ENCODE data around the gene RPS14. TPM values are rescaled to one million over a fixed set of nuclear protein-coding genes. Genes with fewer than 3 reads are reported as not detected.

Gene RPS14
- total RNA-seq, 1 experiment from 2014 or later: 1,789 TPM

GRCh38 chr5:150407096-150407720 is 42.3 kb downstream of the RPS14 start:
- no peak overlapping the region for H3K27ac ChIP-seq (ENCODE audit: low read depth, low read length, poor library complexity, severe bottlenecking)
- no peak overlapping the region for H3K4me3 ChIP-seq (ENCODE audit: low read depth, low read length, poor library complexity, severe bottlenecking)
- intact Hi-C loops (cut with micrococcal nuclease; ENCODE audit: unreplicated experiment): no loop called here
- BruUV-seq (replicated peaks): no TSS peak
- H3K9me3 ChIP-seq (ENCODE audit: low read depth, low read length, poor library complexity, severe bottlenecking): no peaks in the 10 kb centered on the region
- H3K27me3 ChIP-seq (replicated peaks; ENCODE audit: insufficient read depth, low read depth, low read length, poor library complexity): no peaks in the 10 kb centered on the region
- CTCF ChIA-PET: no interaction called here
- no peak for TF ChIP-seq EZH2 (IDR thresholded peaks at IDR 0.05; ENCODE audit: borderline replicate concordance, low read depth, low read length, poor library complexity, severe bottlenecking)
- TF ChIP-seq, protein P1, sequence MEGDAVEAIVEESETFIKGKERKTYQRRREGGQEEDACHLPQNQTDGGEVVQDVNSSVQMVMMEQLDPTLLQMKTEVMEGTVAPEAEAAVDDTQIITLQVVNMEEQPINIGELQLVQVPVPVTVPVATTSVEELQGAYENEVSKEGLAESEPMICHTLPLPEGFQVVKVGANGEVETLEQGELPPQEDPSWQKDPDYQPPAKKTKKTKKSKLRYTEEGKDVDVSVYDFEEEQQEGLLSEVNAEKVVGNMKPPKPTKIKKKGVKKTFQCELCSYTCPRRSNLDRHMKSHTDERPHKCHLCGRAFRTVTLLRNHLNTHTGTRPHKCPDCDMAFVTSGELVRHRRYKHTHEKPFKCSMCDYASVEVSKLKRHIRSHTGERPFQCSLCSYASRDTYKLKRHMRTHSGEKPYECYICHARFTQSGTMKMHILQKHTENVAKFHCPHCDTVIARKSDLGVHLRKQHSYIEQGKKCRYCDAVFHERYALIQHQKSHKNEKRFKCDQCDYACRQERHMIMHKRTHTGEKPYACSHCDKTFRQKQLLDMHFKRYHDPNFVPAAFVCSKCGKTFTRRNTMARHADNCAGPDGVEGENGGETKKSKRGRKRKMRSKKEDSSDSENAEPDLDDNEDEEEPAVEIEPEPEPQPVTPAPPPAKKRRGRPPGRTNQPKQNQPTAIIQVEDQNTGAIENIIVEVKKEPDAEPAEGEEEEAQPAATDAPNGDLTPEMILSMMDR (conservative IDR thresholded peaks at IDR 0.05; ENCODE audit: low read depth, low read length): no peak
- peaks cover 8% of the 10 kb centered on the region for H3K4me1 ChIP-seq (ENCODE audit: insufficient read depth, low read length, poor library complexity, severe bottlenecking)
- no peak for DNase-seq (ENCODE audit: low spot score)
- H3K36me3 ChIP-seq (ENCODE audit: insufficient read depth, low read length, poor library complexity, severe bottlenecking): no peaks in the 10 kb centered on the region
- POLR2A ChIA-PET (ENCODE audit: low non-redundant PET): no interaction called here

- TF ChIP-seq, protein P1 (conservative IDR thresholded peaks at IDR 0.05; ENCODE audit: low read depth, low read length): no peak
- no peak for TF ChIP-seq EZH2 (IDR thresholded peaks at IDR 0.05; ENCODE audit: borderline replicate concordance, low read depth, low read length, poor library complexity, severe bottlenecking)
- DNase-seq (ENCODE audit: low spot score): no peak
- BruUV-seq (replicated peaks): no TSS peak
- H3K4me3 ChIP-seq (ENCODE audit: low read depth, low read length, poor library complexity, severe bottlenecking): no peak overlapping the region
- no peaks in the 10 kb centered on the region for H3K9me3 ChIP-seq (ENCODE audit: low read depth, low read length, poor library complexity, severe bottlenecking)
- H3K4me1 ChIP-seq (ENCODE audit: insufficient read depth, low read length, poor library complexity, severe bottlenecking): peaks cover 8% of the 10 kb centered on the region
- POLR2A ChIA-PET (ENCODE audit: low non-redundant PET): no interaction called here
- CTCF ChIA-PET: no interaction called here
- intact Hi-C loops (cut with micrococcal nuclease; ENCODE audit: unreplicated experiment): no loop called here
- H3K27ac ChIP-seq (ENCODE audit: low read depth, low read length, poor library complexity, severe bottlenecking): no peak overlapping the region
- no peaks in the 10 kb centered on the region for H3K36me3 ChIP-seq (ENCODE audit: insufficient read depth, low read length, poor library complexity, severe bottlenecking)
- no peaks in the 10 kb centered on the region for H3K27me3 ChIP-seq (replicated peaks; ENCODE audit: insufficient read depth, low read depth, low read length, poor library complexity)
These were observed 42.8 kb downstream of the RPS14 start for GRCh38 chr5:150406723-150407095.

- H3K4me1 ChIP-seq (ENCODE audit: insufficient read depth, low read length, poor library complexity, severe bottlenecking): peaks cover 8% of the 10 kb centered on the region
- POLR2A ChIA-PET (ENCODE audit: low non-redundant PET): no interaction called here
- no TSS peak for BruUV-seq (replicated peaks)
- H3K9me3 ChIP-seq (ENCODE audit: low read depth, low read length, poor library complexity, severe bottlenecking): no peaks in the 10 kb centered on the region
- no peak overlapping the region for H3K4me3 ChIP-seq (ENCODE audit: low read depth, low read length, poor library complexity, severe bottlenecking)
- no peaks in the 10 kb centered on the region for H3K36me3 ChIP-seq (ENCODE audit: insufficient read depth, low read length, poor library complexity, severe bottlenecking)
- TF ChIP-seq, protein P1 (conservative IDR thresholded peaks at IDR 0.05; ENCODE audit: low read depth, low read length): no peak
- TF ChIP-seq EZH2 (IDR thresholded peaks at IDR 0.05; ENCODE audit: borderline replicate concordance, low read depth, low read length, poor library complexity, severe bottlenecking): no peak
- H3K27me3 ChIP-seq (replicated peaks; ENCODE audit: insufficient read depth, low read depth, low read length, poor library complexity): no peaks in the 10 kb centered on the region
- intact Hi-C loops (cut with micrococcal nuclease; ENCODE audit: unreplicated experiment): no loop called here
- H3K27ac ChIP-seq (ENCODE audit: low read depth, low read length, poor library complexity, severe bottlenecking): no peak overlapping the region
- CTCF ChIA-PET: no interaction called here
- no peak for DNase-seq (ENCODE audit: low spot score)
These were observed 43.3 kb downstream of the RPS14 start for GRCh38 chr5:150406103-150406722.
